DND-41 (cell line): ENCODE data around the gene RGS7BP.

Source experiments
- CTCF ChIP-seq: IDR thresholded peaks from 2 replicates; pipeline ENCODE4 v1.5.1; 2012; ENCODE audit warnings: borderline replicate concordance, low read length, moderate library complexity, mild to moderate bottlenecking; ENCODE audit not compliant: poor library complexity, severe bottlenecking; ENCODE audit errors: extremely low read depth
- EZH2 ChIP-seq: IDR thresholded peaks from 3 replicates; pipeline ENCODE4 v1.6.1; 2012; ENCODE audit warnings: borderline replicate concordance, low read depth, mild to moderate bottlenecking, moderate library complexity, low read length, inconsistent platforms; ENCODE audit not compliant: severe bottlenecking

GRCh38 chr5:64570395-64570996 is 64.7 kb downstream of the RGS7BP start:
- TF ChIP-seq CTCF (no peak), EZH2 (no peak)
